ENCODE data around the gene CCL17.

CCL17 gene

DNA sequence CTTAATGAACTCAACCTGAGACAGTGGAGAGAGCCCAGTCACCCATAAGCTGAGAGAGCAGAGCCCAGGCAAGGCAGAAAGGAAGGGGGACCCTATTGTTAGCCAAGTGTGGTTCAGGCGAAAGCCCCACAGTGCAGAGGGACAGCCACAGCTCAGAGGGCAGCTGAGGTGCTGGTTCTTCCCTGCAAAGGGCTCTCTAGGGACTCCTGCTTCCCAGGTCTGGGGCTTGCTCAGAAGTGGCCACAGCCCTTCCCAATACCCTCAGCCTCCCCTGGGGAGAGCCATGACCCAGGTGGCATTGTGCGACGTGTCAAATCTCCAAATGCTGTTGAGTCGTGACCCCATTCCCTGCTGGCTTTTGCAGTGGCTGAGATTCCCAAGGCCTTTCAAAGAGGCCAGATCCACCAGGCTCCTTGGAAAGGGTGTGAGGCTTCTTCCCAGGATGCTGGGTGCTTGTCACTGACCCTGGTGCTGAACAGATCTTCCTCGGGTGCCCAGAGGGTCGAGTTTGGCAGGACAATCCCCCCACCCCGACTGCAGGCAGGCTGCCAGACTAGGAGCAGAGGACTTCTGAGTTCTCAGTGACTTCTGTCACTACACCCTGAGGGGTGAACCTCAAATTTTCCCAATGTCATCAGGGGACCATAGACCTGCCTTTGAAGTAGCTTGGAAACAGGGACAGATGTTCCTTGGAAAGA, 2.5 kb upstream of the CCL17 start:
- no peak for DNase-seq

DNA sequence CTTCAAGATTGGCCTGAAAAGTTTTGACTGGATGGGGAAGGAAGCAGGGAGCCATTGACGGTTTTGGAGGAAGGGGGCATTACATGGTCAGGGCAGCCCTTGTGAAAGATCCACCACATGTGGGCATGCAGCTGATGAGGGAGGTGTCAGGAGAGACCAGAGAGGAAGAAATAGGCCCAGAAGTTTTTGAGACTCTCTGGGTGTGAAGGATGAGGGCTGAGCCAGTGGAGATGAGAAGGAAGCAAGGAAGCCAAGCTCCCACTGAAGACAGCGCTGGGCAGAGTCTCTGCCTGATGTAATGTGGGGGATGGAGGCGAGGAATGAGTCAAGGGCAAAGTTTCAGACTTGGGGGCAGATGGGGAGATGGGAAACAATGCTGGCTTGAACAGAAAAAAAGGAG, 530 bp downstream of the CCL17 start:
- no peak for DNase-seq

DNA sequence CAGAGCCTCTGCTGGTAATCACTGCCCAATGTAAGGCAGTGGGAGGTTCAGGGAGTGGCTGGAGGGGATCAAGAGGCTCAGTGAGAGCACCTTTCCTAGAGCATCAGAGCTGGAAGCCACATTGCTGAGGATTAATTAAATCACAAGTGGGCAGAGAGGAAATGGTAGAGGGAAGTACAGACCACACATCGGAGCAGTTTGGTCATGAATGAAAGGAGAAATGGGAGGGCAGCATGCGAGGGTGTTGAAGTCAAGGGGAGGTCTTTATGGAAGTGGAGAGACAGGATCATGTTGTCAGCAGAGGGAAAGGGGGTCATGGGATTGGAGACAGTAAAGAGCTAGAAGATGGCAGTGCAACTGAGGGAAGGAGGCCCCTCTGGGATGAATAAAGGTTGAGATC, 2.3 kb downstream of the CCL17 start:
- DNase-seq: no peak

DNA sequence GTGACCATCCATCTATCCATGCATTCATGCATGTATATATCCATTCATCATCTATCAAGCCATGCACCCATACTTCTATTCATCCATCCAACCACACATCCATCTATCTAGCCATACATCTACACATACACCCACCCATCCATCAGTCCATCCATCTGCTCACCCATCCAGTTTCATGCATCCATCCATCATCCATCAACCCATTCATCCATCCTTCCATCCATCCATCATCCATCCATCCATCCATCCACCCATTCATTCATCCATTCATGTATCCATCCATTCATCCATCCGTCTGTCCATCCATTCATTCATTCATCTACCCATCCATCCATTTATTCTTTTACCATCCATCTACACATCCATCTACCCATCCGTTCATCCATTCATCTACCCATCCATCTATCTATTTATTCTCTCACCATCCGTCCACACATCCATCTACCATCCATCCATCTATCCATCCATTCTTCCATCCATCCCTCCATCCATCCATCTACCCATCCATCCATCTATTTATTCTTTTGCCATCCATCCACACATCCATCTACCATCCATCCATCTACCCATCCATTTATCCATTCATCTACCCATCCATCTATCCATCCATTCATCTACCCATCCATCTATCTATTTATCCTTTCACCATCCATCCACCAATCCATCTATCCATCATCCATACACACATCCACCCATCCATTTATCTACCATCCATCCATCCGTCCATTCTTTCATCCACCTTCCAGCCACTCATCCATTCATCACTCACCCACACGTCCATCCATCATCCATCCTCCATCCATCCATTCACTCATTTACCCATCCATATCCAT, 3.2 kb downstream of the CCL17 start:
- DNase-seq: no peak

DNA sequence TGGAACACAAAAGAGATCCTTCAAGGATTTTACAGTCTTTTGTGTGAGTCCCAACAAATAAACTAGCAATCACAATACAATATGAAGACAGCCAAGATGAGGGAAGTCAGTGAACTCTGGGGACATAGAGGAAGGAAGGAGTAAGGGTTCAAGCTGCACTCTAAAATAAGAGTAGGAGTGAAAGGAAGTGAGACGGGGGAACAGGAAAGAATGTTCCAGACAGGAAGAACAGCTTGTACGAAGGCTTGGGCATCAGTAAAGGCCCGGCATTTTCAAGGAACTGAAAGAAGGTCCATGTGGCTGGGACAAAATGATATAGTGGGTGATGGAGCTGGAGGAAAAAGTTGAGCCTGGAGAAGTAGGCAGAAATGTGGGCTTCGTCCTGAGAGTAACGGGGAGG, 4.5 kb downstream of the CCL17 start:
- no peak for DNase-seq

DNA sequence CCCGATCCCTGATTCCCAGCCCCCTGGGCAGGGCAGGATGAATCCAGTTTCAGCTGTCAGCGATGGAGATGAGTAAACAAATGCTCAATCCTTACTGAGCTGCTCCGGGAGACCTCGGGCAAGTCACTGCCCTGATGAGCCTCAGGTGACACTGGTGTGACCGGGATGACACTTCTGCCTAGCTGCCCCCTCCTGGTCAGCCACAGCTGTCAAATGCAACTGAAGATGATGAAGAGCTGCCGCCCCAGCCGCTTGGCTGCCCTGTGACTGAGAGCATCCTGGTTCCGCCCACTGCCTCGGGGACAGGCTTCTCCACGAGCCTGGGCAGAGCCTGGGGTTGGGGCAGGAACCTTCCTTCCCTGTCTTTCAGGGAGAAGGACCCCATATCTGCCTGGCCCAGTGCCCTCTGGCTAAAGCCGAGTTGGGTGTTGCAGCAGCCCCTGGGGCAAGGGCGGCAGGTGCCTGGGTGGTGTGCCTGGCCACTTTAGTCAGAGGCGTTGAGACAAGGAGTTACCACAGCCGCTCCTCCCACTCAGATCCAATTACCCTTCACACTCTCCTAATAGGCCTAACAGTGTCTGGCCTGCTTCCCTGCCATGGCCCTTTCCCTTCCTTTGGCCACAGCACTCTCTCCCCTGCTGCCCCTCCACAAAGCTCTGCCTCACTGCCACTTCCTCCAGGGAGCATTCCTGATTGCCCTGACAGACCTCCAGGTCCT, 5.5 kb downstream of the CCL17 start:
- DNase-seq: no peak

DNA sequence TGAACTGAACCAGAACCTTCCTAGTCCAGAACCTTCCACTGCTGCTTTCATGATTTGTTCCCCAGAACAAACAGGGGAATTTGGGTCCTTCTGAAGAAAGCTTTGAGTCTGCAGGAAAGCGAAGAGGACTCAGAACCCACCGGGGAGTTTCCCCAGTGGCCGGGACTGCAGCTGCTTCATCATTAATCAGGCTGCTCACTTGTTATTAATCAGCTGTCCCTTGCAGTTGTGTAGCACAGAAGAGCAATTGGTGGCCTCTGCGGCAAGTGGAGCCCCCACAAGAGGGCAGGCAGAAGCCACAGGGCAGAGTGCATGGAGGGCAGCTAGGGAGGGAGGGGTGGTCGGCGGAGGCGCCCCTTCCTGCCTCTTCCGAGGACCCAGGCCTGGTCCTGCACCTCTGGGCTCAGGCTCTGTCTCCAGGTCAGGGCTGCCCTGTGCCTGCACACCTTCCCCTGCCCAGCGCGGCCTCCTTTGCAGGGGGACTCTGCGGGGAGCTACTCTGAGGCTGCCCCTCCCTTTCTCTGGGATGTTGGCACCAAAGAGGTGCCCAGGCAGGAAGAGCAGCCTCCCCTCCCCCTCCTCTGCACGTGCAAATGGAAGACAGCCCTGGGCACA, 6.9 kb downstream of the CCL17 start:
- DNase-seq: no peak

DNA sequence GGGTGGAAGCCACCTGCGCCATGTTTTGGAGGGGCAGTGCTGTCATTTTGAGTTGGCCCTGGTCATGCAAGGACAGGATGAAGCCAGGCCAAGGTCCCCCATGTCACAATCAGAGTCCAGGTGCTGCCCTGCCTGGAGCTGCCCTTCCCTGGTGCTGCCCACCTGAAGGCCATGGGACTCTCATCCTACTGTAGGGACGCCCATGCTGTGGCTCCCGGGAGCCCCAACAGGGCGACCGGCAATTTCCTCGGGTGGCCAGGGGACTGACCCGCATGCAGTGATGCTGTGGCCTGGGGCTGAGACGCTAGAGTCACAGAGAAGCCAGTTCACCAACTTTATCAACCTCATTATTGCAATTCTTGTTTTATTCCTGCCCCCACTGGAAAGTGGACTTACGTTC, 8.0 kb downstream of the CCL17 start:
- no peak for DNase-seq

DNA sequence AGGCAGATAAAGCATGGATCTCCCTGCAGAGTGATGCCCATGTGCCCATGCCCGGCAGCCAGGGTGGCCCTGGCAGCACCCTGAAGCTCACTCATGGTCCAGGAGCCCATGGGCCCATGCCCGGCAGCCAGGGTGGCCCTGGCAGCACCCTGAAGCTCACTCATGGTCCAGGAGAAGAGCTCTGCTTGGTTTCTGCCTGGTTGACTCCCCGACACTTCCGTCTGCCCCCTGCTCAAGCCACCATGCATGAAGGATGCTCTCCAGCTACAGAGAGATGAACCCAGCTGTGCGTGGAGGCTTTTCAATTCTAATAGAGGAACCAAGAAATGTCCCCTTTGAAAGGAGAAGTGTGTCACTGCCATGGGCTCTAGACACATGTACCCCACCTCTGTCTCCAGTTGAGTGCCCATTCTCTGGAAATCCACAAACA, 8.7 kb downstream of the CCL17 start:
- no peak for DNase-seq

DNA sequence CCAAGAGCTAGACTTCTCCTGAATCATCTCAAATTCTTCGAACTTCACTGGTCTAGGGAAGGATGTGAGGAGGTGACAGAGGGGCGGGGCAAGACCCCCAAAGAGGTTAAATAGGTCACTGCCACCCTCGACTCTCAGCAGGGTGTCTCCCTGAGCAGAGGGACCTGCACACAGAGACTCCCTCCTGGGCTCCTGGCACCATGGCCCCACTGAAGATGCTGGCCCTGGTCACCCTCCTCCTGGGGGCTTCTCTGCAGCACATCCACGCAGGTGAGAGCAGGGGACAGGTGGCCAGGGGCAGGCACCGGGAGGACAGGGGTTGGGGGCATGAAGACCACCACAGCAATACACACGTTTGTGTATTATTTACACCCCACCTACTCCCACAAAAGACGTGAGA, 9.2 kb downstream of the CCL17 start:
- DNase-seq: no peak

DNA sequence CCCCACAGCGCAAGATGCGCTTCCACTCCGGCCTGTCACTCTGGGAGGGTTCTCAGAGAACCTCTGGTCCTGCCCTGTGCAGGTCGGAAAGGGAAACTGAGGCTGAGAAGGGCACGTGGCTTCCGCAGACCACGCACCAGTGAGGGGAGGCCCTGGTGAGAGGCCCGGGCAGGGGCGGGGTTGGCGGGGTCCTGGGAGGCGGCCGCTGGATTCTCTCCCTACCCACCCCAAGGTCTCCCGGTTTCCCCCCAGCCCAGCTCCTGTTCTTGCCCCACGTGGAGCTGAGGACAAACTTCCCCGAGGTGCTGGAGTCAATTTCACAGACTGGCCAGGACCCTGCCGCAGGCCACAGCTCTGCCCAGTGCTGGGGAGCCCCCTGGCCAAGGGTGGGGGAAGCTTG, 11.5 kb downstream of the CCL17 start:
- no peak for DNase-seq

DNA sequence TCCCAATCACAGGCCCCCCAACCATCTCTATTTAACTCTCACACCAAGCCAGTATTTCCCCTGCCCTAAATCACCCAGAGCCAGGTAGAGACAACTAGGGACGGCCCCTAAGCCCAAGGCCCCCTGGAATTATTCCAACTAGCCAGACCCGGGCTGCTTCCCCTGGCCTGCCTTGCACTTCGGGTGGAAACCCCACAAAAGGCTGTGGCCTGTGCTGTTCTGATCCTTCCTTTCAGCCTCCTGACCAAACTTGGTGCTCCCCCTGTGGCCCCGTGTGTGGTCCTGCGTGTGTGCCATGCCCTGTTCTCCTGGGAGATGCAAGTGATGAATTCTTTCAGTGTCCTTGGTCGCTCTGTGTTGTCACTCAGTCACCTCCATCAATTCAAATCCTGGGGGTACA, 14.9 kb downstream of the CCL17 start:
- DNase-seq: no peak

DNA sequence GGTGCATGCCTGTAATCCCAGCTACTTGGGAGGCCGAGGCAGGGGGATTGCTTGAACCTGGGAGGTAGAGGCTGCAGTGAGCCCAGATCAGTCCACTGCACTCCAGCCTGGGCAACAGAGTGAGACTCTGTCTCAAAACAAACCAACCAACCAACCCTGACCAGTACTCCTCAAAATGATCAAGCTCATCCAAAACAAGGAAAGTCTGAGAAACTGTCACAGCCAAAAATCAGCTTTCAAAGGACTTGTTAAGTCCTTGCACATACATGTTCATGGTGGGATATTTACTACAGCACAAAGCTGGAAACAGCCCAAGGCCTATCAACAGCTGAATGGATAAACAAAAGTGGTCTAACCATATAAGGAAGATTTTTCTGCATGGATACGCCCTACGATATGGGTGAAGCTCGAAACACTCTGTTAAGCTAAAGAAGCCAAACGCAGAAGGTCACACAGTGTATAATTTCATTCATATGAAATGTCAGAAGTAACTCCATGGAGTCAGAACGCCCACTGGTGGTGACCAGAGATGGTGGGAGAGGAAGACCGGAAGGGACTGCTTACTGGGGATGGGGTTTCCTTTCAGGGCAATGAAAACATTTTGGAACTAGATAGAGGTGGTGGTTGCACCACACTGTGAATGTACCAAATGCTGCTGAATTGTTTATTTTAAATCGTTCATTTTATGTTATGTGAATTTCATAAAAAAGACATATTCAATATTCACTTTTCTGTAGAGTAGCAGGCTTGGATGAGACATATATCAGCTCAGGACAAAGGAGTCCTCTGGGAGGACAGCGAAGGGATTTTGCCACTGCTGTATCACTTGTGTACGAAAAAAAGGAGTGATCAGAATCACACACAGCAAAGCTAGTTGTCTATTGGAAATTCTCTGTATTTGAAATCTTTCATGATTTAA, 17.7 kb downstream of the CCL17 start:
- peak; percentile 62 for DNase-seq

DNA sequence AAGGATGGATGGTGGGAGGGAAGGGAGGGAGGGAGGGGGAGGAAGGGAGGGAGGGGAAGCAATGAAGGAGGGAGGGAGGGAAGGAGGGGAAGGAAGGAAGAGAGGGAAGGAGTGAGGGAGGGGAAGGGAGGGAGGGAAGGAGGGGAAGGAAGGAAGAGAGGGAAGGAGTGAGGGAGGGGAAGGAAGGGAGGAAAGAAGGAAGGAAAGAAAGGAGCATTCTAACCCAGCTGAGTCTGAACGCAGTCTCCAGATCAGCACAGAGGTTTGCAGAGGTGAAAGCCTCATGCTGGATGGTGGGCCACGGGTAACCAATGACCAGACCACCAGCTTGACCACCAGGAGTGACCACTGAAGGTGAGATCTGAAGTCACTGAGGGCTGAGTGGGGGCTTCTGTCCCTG, 18.6 kb downstream of the CCL17 start:
- no peak for DNase-seq

DNA sequence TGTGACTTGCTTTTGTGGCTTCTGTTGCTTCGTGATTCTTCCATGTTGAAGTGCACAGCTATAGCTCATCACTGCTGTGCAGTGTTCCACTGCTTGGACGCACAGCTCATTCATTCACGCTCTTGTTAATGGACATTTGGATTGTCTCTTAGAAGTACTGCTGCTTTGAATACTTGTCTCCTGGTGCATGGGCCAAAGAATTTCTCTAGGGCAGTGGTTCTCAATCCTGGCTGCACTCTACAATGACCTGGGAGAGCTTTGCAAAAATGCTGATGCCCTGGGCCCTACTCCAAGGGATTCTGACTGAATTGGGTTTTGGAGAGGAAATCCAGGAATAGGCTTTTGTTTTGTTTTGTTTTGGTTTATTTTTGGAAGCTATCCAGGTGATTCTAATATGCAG, 20.0 kb downstream of the CCL17 start:
- DNase-seq: no peak

DNA sequence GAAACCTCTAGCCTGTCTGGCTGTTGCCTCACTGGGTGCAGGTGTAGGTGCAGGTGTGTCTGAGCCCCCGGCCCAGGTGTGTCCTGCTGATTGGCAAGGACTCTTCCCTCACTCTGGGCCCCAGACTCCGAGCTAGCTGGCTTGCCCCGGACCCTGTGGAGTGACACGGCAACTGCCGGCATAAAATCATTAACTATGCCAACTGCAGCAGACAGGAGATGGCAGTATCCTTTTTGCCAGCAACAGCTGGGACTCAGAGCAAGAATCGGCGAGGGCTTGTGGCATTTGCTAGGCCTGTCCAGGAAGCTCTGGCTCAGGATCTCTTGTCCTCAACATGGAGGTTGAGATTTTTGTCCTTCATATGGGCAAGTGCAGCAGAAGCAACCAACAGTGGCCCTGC, 21.8 kb downstream of the CCL17 start:
- no peak for DNase-seq

DNA sequence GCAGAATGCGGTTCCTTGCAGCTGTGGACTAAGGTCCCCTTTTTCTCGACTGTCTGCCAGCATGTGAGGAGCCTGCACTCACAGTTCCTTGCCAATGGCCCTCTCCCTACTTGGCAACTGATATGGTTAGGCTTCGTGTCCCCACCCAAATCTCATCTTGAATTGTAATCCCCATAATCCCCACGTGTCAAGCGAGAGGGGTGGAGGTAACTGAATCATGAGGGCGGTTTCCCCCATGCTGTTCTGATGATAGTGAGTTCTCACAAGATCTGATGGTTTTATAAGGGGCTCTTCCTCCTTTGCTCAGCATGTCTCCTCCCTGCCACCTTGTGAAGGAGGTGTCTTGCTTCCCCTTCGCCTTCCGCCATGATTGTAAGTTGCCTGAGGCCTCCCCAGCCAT, 22.7 kb downstream of the CCL17 start:
- no peak for DNase-seq

DNA sequence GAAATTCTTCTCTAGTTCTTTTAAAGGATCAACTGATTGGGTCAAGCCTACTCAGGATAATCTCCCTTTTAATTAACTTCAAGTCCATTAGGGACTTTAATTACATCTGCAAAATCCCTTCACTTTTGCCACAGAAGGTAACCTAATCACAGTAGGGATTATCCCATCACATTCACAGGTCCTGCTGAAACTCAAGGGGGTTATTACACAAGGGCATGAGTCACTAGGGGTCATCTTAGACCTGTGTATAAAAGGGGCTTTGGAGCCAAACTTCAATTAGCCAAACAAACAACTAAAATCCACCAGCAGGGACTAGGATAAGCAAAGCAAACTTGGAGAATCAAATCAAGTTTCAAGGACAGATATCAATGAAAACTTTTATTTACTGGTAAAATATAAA, 23.3 kb downstream of the CCL17 start:
- no peak for DNase-seq

DNA sequence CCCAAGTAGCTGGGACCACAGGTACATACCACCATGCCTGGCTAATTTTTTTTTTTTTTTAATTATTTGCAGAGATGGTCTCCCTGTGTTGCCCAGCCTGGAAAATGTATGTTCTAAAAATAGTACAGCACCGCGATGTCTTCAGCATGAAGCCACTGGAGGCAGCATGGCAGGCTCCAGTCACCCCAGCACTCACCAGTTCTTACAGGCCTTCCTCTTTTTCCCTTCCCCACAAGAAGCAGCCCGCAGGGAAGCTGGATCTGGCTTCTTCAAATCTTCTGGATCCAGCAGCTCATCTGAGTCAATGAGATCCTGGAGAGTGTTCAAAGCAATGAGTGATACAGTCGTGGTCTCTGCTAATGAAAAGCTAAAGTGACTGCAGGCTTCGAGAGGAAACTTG, 26.4 kb downstream of the CCL17 start:
- DNase-seq: no peak

DNA sequence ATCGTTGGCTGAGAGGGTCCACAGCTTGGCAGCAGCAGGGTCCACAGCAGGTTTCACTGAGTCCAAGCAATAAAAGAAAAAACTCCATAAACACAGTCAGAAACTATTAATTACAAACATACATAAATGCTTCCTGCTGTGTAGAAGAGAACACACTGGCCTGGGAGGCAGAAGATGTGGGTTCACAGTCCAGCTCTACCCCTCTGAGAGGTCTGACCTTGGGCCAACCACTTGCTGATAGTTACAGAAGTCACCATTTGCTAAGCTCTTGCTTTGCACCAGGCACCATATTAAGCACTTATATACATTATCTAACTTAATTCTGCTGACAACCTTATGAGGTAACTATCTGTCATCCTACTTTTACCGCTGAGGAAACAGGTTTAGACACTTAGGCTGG, 27.9 kb downstream of the CCL17 start:
- DNase-seq: no peak

DNA sequence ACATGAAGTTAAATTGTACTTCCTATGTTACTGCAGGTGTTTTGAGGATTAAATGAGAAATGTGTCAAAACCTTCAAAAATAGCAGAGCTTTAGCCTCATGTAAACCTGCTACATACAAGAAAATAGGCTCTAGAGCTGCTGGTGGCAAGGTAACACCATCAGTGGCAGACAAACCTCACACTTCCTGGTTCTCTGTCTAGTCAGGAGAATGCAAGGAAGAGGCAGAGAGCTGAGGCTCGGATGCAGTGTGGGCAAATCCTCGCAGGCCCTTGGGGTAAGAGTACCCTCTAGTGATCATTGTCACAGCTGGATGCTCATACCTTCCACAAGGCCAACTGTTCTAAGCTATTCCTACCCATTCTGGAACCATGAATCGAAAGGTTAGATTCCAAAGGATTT, 28.4 kb downstream of the CCL17 start:
- DNase-seq: no peak

DNA sequence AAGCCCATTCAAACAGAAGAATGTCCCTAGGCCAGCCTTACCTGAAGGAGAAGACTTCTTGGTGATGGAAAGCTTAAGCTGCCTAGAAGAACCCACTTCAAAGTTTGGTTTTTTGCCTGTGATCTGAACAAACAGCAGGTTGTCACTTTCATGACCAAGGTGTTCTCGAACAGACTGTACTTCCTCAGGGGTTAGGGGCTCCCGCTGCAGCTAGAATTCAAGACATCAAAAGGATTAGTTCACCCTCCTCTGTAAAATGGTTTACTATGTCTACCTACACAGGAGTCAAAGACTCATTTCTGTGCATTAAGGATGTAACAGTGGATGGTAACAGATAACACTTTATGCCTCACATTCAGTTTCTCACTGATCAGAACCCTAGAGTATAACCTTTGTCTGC, 29.4 kb downstream of the CCL17 start:
- DNase-seq: no peak

DNA sequence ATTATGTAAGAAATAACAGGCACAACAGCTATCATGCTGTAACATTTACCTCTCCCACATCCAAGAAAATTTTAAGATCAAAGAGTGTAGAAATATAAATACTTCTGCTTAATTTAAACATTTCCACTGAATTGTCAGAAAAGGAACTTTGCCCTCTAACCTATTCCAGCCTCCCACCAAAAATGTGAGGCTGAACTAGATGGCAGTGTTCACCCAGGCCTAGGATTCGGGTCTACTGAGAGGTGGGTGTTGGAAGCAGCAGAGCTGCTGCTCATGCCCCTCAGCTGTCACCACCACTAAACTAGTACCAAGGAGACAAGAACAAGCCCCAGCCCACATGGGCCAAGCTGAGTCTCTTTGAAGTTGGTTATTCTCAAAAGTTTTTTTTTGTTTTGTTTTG, 31.3 kb downstream of the CCL17 start:
- no peak for DNase-seq
